MM.1S (cell line): ENCODE results near the gene CHTOP.

ENCODE experiments used
- EZH2 ChIP-seq: fragments of 300-600 bp; sonication (generic); optimal IDR thresholded peaks from 2 replicates; pipeline ENCODE3; 2017; ENCODE audit warnings: low read depth, mild to moderate bottlenecking, antibody characterized with exemption, low read length, mixed read lengths
- TF ChIP-seq, protein P1 (sequence below): fragments of 300-600 bp; sonication (generic); IDR thresholded peaks from 2 replicates; pipeline ENCODE4 v1.5.1; 2016; ENCODE audit warnings: antibody characterized with exemption, low read length, mixed read lengths

DNA sequence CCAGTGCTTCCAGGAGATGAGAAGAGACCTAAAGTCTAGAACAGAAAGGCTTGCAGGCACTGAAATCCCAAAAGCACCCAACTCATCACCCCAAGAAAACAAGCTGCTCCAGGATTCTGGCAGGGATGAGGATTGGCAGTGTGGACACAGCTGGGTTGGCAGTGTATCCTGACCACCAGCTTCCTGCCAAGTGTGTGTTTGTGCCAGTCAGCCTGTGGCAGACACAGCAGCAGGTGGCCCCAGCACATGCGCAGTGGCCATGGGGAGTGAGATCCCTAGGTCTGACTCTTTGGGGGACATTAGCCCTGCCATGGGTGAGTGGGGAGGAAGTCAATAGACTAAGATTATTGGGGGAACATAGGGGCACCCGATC, 16.0 kb downstream of the CHTOP start:
- TF ChIP-seq EZH2: no peak
- TF ChIP-seq, protein P1, sequence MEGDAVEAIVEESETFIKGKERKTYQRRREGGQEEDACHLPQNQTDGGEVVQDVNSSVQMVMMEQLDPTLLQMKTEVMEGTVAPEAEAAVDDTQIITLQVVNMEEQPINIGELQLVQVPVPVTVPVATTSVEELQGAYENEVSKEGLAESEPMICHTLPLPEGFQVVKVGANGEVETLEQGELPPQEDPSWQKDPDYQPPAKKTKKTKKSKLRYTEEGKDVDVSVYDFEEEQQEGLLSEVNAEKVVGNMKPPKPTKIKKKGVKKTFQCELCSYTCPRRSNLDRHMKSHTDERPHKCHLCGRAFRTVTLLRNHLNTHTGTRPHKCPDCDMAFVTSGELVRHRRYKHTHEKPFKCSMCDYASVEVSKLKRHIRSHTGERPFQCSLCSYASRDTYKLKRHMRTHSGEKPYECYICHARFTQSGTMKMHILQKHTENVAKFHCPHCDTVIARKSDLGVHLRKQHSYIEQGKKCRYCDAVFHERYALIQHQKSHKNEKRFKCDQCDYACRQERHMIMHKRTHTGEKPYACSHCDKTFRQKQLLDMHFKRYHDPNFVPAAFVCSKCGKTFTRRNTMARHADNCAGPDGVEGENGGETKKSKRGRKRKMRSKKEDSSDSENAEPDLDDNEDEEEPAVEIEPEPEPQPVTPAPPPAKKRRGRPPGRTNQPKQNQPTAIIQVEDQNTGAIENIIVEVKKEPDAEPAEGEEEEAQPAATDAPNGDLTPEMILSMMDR: no peak
